KG1 (cell line): ENCODE data around the gene HES4.
"Not testable (repeated sequence)": the region's sequence is repeated elsewhere in the genome, so short reads cannot be mapped to it uniquely, and the experiment has no call there.

Experiments
- DNase-seq: peaks from one replicate; lab custom pipeline; 2025; lab: John Stamatoyannopoulos, UW

The HES4 gene

DNA sequence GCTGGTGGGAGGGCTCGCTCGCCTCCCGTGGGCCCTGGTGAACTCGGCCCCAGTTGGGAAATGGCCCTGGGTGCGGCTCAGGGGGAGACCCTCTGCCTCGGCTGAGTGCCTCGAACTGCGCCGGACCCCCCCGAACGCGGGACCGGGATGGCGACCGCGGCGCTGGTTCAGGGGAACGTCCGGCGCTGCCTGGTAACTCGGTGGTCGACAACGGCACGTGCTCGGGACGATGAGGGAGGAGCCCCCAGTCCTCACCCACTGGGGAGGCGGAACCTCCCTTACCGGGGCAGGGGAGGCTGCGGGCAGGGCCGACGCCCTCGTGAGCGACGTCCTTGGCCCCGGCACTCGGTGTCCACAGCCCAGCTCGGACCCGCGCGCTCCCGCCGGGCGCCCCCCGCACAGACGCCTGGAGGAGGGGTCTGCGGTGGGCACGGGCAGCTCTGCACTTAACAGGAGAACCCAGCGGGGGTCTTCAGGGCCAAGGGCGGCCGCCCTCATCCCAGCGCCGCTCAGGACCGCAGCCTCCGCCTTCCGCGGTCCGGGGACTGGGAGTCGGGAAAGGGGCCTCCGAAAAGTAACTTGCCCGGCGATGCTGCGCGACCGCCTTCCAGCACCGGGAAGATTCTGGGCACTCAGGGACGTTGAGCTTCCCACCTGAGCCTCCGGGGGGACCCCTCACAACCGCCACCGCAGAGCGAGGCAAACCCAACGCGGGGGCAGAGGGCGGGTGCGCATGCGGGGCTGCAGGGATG is 1.7 kb downstream of the HES4 start:
- no peak for DNase-seq

- DNase-seq: no peak
These were observed 2.2 kb downstream of the HES4 start for GRCh38 chr1:997713-997992.

- no peak for DNase-seq
These were observed 2.8 kb downstream of the HES4 start for GRCh38 chr1:996851-997712.

GRCh38 chr1:995665-996633 is 3.9 kb downstream of the HES4 start:
- DNase-seq: no peak

DNA sequence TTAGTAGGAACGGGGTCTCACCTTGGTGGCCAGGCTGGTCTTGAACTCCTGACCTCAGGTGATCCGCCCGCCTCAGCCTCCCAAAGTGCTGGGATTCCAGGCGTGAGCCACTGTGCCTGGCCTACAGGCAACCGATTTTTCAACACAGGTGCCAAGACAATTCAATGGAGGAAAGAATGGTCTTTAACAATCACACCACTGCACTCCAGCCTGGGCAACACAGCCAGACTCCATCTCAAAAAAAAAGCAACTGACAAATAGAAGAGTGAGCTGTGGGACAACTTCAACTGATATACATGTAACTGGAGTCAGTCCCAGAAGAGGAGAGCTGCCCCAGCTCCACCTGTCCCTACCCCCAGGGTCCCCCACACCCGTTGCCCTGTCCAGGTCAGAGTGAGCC is 5.4 kb downstream of the HES4 start:
- not testable (repeated sequence) for DNase-seq

- no peak for DNase-seq
These were observed 6.4 kb downstream of the HES4 start for GRCh38 chr1:993379-993995.

DNA sequence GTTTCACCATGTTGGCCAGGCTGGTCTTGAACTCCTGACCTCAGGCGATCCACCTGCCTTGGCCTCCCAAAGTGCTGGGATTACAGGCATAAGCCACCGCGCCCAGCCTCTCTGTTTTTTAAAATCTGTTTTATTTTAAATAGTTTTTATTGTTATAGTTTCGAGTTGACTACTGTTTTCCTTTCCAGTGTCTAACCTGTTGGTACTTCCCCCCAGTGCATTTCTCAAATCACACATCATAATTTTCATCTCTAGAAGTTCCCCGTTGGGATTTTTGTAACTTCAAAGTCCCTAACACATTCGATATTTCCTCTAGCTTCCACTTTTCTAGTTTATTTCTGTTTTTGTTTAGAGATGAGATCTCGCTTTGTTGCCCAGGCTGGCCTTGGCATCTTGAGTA is 7.5 kb downstream of the HES4 start:
- no peak for DNase-seq

GRCh38 chr1:991895-992294 is 8.0 kb downstream of the HES4 start:
- DNase-seq: no peak

DNA sequence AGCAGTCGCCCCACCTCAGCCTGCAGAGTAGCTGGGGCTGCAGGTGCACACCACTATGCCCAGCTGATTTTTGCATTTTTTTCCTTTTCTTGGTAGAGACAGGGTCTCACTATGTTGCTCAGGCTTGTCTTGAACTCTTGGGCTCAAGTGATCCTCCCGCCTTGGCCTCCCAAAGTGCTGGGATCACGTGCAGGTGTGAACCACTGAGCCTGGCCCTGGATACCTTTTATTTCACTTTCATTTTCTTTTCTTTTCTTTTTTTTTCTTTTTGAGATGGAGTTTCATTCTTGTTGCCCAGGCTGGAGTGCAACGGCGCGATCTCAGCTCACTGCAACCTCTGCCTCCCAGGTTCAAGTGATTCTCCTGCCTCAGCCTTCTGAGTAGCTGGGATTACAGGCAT is 8.6 kb downstream of the HES4 start:
- DNase-seq: not testable (repeated sequence)

DNA sequence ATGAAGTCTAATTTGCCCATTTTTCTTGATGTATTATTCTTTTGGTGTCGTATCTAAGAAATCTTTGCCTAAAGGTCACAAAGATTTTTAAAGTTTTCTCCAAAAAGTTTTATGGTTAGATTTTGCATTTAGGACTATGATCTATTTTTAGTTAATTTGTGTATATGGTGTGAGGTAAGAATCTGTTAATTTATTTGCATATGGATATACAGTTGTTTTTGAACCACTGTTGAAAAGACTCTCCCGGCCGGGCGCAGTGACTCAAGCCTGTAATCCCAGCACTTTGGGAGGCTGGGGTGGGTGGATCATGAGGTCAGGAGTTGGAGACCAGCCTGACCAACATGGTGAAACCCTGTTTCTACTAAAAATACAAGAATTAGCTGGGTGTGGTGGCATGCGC is 11.8 kb downstream of the HES4 start:
- not testable (repeated sequence) for DNase-seq

GRCh38 chr1:985126-985525 is 14.8 kb downstream of the HES4 start:
- DNase-seq: no peak

- no peak for DNase-seq
These were observed 15.5 kb downstream of the HES4 start for GRCh38 chr1:984476-984814.

DNA sequence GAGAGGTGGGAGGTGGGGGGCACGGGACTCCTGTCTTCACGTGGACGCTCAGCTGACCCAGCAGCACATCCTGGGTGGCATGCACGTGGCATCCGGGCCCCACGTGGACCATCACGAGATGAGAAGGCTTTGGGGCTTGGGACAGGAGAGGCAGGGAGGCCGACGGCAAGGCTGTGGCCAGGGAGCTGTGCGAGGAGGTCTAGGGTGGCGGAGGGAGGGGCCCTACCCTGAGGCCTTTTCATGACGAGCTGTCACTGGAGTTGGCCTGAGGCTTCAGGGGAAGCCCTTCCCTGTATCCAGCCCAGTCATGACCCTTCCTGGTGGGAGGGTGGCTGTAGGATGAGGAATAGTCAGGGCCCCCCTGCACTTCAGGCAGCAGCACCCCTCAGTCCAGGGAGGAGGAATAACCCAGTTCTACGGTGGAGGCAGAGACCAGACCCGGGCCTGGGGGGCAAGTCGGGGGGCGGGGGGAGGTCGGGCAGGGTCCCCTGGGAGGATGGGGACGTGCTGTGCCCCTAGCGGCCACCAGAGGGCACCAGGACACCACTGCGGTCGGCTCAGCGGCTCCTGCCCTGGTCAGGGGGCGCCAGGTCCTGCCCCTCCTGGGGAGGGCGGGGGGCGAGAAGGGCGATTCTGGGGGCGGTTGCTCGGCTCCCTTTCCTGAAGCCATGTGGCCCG is 16.0 kb downstream of the HES4 start:
- no peak for DNase-seq

DNA sequence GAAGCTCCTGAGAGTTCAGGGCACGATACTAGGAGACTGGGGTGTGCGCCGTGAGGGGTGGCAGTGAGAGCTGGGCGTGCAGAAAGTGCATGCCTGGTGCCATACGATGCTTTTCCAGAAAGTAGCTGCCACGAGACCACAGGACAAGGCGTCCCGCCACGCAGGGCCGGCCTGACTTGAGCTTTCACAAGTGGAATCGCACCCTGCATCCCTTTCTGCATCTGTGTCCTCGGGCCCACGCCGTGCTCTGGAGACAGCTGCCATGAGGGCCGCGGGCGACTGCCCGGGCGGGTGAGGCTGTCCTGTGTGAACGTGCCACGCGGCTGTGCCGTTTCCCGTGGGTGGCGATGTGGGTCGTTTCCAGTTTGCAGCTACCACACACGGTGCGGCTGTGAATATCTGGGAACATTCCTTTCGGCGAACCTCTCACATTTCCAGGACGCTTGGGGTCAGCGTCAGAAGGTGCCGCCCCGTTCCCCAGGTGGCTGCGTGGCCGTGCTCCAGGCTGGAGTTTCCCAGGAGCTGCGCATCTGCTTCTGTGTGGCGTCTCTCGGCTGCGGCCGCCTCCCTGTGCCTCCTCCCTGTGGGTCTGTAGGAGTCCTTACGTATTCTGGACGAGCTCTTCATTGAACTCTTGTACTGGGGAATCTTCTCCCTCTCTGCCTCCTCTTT is 17.0 kb downstream of the HES4 start:
- DNase-seq: no peak

DNA sequence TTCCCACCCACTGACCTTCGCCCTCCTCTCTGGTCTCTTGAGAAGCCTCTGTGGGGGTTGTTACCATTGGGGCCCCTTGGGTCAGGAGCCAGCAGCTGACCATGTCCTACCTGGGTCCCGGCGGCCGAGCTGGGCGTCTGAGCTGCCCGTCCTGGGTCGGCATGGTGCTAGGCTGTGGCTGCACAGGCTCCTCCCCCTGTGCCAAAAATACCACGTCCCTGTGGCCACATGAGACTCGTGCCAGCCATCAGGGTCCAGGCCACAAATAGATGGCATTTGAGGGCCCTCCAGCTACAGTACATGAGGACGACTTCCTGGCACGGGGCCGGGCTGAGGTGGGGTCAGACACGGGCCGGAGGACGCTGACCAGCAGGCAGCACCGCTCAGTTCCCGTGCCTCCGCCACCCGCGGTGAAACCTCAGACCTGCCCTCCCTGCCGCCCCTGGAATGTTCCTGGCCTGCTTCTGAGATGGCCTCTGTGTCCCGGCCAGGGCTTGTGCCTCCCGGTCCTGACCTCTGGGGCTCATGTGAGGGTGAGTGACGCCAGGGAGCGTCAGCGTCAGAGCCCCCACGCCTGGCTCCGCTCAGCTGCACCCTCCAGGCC is 17.8 kb downstream of the HES4 start, which contains the start of gene PERM1:
Gene PERM1, minus strand, starts transcription at position 139 of the 604 bp plus-strand sequence. CDS start 1,064 bp downstream, outside the sequence.
- DNase-seq: no peak

GRCh38 chr1:981491-981954 is 18.4 kb downstream of the HES4 start:
- no peak for DNase-seq

GRCh38 chr1:980602-981395 is 19.1 kb downstream of the HES4 start:
- no peak for DNase-seq

DNA sequence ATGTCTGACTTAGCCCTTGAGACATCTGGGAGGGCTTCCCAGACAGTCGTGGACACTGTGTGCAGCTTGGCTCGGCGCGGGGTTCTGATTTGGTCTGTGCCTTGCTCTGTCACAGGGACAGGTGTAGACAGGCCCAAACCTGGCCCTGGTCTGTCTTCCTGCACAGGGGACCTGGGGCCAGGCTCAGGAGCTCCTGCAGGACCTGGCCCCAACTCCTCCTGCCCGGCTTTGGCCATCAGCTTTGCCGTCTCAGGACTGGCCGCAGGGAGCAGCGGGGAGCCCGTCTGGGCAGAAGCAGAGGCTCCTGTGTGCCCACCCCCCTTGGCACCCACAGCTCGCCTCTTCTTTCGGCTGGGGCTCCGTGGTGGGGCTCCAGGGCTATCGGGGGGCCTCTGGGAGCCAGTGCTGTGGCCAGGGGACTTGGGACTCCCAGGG is 19.7 kb downstream of the HES4 start:
- DNase-seq: no peak

- DNase-seq: no peak
These were observed 20.2 kb downstream of the HES4 start for GRCh38 chr1:979744-980072.
